ENCODE results near the gene RPS23.

RPS23 gene

DNA sequence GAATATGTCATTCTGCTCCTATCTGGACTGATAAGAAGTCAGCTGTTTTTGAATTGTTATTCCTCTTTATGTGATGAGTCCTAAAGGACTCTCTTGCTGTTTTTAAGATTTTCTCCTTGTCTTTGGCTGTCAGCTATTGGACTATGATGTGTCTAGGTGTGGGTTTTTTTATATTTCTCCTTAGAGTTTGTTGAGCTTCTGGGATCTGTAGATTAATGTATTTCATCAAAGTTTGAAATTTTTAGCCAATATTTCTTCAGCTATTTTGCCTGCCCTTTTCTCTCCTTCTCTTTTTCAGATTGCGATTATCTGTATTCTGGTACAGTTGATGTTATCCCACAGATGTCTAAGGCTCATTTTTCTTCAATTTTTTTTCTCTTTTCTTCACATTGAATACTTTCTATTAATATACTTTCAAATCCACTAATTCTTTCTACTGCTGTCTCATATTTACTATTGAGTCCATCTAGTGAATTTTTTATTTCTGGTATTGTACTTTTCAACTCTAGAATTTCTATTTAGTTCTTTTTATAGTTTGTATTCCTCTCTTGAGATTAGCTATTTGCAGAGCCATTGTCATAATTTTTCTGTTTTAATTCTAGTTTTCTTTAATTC, 31.1 kb downstream of the RPS23 start:
- no peak for ATAC-seq (replicated peaks)
- H3K36me3 Mint-ChIP-seq, result peaks cover 18 to 20% of the 10 kb centered on the region in 2 donors
- no peak overlapping the region for H3K27ac Mint-ChIP-seq
- no peak for DNase-seq
- peaks cover 11 to 12% of the 10 kb centered on the region in 2 donors for H3K9me3 Mint-ChIP-seq
- no peaks in the 10 kb centered on the region for H3K27me3 Mint-ChIP-seq
- no peak overlapping the region for H3K4me3 Mint-ChIP-seq
- no peaks in the 10 kb centered on the region for H3K4me1 Mint-ChIP-seq

DNA sequence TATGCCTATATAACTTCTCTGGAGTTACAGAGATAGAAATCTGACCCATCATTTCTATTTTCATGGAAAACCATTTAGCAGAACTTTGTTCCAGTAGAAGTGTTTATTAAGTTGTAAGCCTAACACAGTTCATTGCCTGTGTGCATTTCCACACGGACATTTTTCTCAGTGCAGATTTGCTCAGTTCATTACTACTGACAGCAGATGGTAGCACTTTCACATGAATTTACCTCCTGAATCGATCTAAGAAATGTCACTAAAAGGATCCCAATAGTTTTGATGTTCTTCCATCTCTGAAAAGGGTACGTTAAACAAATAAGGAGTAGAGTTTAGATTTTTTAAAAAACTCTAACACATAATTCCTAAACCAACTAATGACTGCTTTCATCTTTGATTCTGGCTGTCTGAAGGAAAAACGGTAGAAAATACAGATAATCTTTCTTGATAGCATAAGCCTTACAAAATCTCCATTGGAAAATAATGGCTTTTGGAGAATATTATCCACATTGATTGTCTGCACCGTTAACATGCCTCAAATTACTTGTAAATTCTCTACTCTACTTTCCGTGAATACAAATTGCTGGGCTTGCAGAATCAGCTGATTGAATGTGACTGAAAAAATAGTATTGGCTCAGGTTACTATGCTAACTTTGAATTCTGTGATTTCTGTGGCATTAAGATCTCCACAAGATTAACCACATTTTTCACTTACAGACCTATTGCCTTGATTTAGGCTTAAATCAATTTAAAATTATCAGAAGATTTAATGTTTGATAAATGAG, 33.1 kb downstream of the RPS23 start:
- DNase-seq (no peak), ATAC-seq (replicated peaks) (no peak)
- H3K4me3 Mint-ChIP-seq, result no peak overlapping the region
- no peaks in the 10 kb centered on the region for H3K4me1 Mint-ChIP-seq
- peaks cover 13 to 15% of the 10 kb centered on the region in 2 donors for H3K36me3 Mint-ChIP-seq
- H3K27me3 Mint-ChIP-seq, result no peaks in the 10 kb centered on the region
- peaks cover 11 to 12% of the 10 kb centered on the region in 2 donors for H3K9me3 Mint-ChIP-seq
- no peak overlapping the region for H3K27ac Mint-ChIP-seq

DNA sequence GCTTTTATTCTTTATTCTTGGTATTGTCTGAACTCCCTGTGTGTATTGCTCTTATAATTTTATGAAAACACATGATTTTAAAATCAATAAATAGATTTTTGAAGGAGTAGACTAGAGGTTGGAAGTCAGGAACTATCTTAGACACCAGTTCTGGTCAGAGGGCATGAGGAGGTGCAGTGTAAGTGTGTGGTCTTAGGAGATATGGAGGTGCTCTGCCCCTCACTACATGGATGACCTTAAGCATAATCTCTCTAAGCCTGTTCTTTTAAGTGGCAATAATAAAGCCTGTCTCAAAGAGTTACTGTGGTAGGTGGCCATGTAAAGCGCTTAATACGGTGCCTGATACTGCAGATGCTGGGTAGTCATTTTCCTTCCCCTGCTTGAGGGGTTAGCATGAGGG, 34.0 kb downstream of the RPS23 start:
- Mint-ChIP-seq H3K9me3 (peaks cover 11 to 12% of the 10 kb centered on the region in 2 donors), H3K27ac (no peak overlapping the region)
- no peak for ATAC-seq (replicated peaks)

DNA sequence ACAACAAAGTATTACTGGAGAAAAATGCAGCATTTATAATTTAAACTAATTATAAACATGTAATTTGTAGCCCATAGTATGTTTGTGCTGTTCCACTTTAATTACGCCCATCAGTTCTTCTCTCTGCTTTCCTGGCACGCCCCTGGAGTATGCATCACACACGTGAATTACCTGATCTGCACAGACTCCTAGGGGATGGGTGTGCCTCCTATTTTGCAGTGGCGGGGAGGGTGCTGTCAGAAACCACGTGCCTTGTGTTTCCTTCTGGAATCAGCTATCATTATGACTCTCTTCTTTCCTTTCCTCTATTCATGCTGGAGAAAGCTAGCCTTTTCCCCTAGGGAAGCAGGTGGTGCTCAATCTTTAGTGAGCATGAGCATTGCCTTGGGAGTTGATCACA, 43.3 kb downstream of the RPS23 start:
- H3K27me3 Mint-ChIP-seq, result no peaks in the 10 kb centered on the region
- H3K4me1 Mint-ChIP-seq, result no peaks in the 10 kb centered on the region
- no peaks in the 10 kb centered on the region for H3K36me3 Mint-ChIP-seq
- DNase-seq, result no peak
- no peaks in the 10 kb centered on the region for H3K9me3 Mint-ChIP-seq
- no peak overlapping the region for H3K4me3 Mint-ChIP-seq
- no peak for ATAC-seq (replicated peaks)
- no peak overlapping the region for H3K27ac Mint-ChIP-seq

More for the DNA sequence above, 34.0 kb downstream of the RPS23 start:
- Mint-ChIP-seq H3K4me3 (no peak overlapping the region), H3K27me3 (no peaks in the 10 kb centered on the region), H3K36me3 (peaks cover 13 to 15% of the 10 kb centered on the region in 2 donors), H3K4me1 (no peaks in the 10 kb centered on the region)
- no peak for DNase-seq

DNA sequence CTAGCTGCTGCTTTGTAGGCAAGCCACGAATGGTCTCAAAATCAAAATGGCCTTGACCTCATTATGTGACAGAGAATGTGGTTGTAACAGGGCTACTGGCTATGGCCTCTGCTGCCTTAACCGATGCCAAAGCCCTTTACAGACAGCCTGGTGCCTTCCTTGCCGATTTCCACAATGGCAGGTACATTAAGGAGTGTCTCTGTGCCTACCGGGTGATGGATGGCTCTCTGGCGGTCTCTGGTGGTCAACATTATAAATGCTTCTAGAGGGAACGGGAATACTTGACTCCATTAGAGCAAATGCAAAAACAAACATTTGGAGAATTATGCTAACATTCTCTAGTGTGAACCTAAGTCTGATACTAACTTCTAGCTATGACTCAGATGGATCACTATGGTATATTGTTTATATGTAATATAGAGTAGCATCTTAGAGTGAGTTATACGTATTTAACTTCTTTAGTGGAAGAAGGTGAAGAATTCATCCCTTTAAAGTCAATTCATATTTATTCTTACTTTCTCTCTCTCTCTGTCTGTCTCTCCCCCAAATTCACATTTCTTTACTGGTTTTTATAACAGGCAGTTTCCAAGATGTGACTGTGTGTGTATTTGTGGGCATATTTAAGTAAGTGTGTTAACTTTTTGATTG, 52.5 kb downstream of the RPS23 start:
- H3K27ac Mint-ChIP-seq, result no peak overlapping the region
- ATAC-seq (replicated peaks), result peak; percentile 81 to 89
- no peaks in the 10 kb centered on the region for H3K9me3 Mint-ChIP-seq

More for the DNA sequence above, 52.5 kb downstream of the RPS23 start:
- DNase-seq, result peak; percentile 50
- Mint-ChIP-seq H3K27me3 (no peaks in the 10 kb centered on the region), H3K36me3 (no peaks in the 10 kb centered on the region), H3K4me3 (no peak overlapping the region), H3K4me1 (peaks cover 5 to 11% of the 10 kb centered on the region in 2 donors)
